HFFc6 (cell line): ENCODE measurements around the gene SMS. TPM values are rescaled to one million over a fixed set of nuclear protein-coding genes. Genes with fewer than 3 reads are reported as not detected.

Source experiments
- DNase-seq: peaks from one replicate; pipeline ENCODE4 v3.0.0-alpha.2; 2018
- H3K27ac Mint-ChIP-seq: 2 replicates; pipeline ENCODE4 v1.8.0; 2020; ENCODE audit warnings: mild to moderate bottlenecking, mixed read lengths
- H3K27me3 Mint-ChIP-seq: 2 replicates; pipeline ENCODE4 v1.8.0; 2021; ENCODE audit warnings: mild to moderate bottlenecking, moderate library complexity, mixed read lengths; ENCODE audit not compliant: insufficient read depth
- H3K36me3 Mint-ChIP-seq: 2 replicates; pipeline ENCODE4 v1.8.0; 2021; ENCODE audit warnings: low read depth, mixed read lengths
- H3K4me1 Mint-ChIP-seq: 2 replicates; pipeline ENCODE4 v1.8.0; 2020; ENCODE audit warnings: low read depth, mixed read lengths
- H3K4me3 Mint-ChIP-seq: 2 replicates; pipeline ENCODE4 v1.8.0; 2020; ENCODE audit warnings: mild to moderate bottlenecking, moderate library complexity, mixed read lengths
- H3K9me3 Mint-ChIP-seq: 2 replicates; pipeline ENCODE4 v1.8.0; 2020; ENCODE audit warnings: mild to moderate bottlenecking, mixed read lengths
- total RNA-seq, 6 experiments: library from RNA; stranded (reverse); fragmentation: NEBNext Ultra II Directional; extraction: Animal tissue kit (Norgen Biotek cat#: 25700); gene quantifications; 2 replicates in 1 of 6; 3 replicates in 5 of 6; pipeline ENCODE4 v1.2.3, GENCODE V29; 2021
- TF ChIP-seq, protein P1 (sequence below): fragments of 200-600 bp; sonication (generic); IDR thresholded peaks from 2 replicates; pipeline ENCODE4 v1.5.0; 2021; ENCODE audit warnings: antibody characterized with exemption, mild to moderate bottlenecking

SMS gene
- total RNA-seq, 6 experiments from 2014 or later = 141 to 208 (median 196) TPM

DNA sequence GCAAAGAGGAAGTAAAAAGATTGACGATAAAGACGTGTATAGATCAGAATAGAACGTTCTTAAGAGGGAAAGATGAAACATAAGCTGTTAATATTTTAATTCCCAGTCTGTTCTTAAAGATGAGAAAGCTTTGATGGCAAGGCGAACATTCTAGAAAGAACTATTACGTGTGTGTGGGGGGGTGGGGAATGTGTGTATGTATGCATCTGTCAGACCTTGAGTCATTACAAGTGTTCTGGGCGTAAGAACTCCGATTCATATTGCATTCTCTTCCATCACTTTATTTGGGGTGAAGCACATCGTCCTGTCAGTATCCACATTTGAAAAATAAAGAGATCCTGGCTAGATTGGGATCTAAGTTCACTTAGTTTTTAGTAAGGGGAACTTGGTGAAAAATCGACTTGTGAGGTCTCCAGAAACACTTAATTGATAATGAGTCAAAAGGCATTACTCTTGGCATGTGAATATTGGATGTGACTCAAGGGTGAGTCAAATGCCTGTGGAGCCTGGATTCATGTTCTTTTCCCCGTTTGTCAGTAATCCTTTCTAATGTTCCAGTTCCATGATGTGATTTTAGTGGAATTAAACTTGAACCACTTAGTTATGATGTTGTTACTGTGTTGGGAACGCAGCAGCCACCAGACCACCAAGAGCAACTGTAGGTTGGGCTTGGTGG, 3.1 kb downstream of the SMS start:
- peak; percentile 87 for DNase-seq
- Mint-ChIP-seq H3K36me3 (peaks cover 10% of the 10 kb centered on the region), H3K9me3 (no peaks in the 10 kb centered on the region), H3K4me3 (peak overlapping the region; percentile 92), H3K27me3 (no peaks in the 10 kb centered on the region), H3K27ac (peak overlapping the region; percentile 80), H3K4me1 (peaks cover 63% of the 10 kb centered on the region)
- TF ChIP-seq, protein P1, sequence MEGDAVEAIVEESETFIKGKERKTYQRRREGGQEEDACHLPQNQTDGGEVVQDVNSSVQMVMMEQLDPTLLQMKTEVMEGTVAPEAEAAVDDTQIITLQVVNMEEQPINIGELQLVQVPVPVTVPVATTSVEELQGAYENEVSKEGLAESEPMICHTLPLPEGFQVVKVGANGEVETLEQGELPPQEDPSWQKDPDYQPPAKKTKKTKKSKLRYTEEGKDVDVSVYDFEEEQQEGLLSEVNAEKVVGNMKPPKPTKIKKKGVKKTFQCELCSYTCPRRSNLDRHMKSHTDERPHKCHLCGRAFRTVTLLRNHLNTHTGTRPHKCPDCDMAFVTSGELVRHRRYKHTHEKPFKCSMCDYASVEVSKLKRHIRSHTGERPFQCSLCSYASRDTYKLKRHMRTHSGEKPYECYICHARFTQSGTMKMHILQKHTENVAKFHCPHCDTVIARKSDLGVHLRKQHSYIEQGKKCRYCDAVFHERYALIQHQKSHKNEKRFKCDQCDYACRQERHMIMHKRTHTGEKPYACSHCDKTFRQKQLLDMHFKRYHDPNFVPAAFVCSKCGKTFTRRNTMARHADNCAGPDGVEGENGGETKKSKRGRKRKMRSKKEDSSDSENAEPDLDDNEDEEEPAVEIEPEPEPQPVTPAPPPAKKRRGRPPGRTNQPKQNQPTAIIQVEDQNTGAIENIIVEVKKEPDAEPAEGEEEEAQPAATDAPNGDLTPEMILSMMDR = no peak

DNA sequence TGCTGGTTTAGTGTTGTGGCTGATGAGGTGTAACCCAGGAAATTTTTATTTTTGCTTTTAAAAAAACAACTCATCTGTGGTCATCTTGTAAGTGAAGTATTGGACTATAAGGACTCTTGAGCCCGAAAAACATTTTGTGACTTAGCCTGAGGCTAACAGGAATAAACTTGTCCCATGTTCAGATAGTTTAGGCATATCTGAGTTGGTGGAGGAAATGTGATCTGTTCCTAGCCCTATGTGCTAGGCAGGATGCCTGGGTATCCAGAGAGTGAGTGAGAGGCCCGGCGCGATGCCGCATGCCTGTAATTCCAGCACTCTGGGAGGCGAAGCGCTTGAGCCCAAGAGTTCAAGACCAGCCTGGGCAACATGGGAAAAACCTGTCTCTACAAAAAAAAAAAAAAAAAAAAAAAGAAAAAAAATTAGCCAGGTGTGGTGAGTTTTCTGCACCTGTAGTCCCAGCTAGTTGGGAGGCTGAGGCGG, 3.7 kb downstream of the SMS start:
- TF ChIP-seq, protein P1 = no peak
- Mint-ChIP-seq H3K36me3 (peaks cover 12% of the 10 kb centered on the region), H3K4me1 (peaks cover 66% of the 10 kb centered on the region), H3K4me3 (peak overlapping the region; percentile 92), H3K9me3 (no peaks in the 10 kb centered on the region), H3K27me3 (no peaks in the 10 kb centered on the region), H3K27ac (peak overlapping the region; percentile 80)
- no peak for DNase-seq

DNA sequence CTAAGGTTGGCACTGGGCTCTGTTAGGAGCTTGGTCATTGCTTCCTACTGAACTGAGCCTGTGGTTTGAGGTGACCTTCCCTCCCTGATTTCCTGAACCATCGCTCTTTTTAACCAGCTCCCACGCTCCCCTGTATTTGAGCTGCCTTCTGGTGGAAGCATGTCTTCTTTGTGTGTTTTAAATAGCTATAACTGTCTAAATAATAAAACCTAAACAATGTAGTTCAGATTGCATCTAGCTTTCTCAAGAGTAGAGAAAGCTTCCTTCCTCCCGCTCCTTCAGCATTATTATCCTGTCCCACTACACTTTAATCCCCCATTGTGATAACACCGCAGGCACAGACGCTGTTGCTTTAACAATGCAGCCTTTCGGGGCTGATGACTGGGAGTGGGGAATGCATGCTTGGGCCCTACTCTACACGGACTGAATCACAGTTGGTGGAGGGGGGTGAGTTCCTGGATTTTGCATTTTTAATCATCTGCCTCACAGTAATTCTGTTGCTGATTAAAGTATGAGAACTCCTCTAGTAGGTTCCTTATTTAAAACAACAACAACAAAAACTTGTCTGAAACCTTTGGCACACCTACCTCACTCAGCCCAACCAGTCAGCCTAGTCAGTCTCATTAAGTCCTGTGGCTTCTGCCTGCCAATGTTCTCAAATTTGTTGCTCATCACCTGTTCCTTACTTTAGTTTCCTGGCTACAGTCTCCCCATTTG, 6.6 kb downstream of the SMS start:
- TF ChIP-seq, protein P1 = no peak
- H3K4me1 Mint-ChIP-seq = peaks cover 75% of the 10 kb centered on the region
- no peaks in the 10 kb centered on the region; the same call in 1 of the 2 replicates for H3K27me3 Mint-ChIP-seq
- peak overlapping the region; percentile 90 for H3K27ac Mint-ChIP-seq
- peak overlapping the region; percentile 80 for H3K4me3 Mint-ChIP-seq
- H3K36me3 Mint-ChIP-seq = peaks cover 15% of the 10 kb centered on the region
- peak; percentile 37 for DNase-seq
- no peaks in the 10 kb centered on the region for H3K9me3 Mint-ChIP-seq

DNA sequence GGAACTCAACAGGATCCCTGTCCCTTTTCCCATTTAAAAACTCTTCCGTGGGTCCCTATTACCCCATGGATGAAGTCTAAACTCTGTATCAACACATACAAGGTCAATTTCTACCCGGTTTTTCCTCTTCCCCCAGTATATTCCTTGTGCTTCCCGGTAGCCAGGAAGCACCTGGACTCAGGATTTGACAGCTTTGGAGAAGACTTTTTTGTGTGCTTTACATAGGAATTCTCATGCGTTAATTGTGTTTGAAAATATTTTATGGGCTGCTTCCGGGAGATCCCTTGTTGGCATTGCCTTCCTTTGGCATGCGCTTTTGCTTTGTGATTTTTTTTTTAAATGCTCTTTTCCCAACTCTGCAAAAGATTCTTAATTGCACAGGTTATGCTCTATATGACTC, 7.2 kb downstream of the SMS start:
- peaks cover 75% of the 10 kb centered on the region for H3K4me1 Mint-ChIP-seq
- H3K36me3 Mint-ChIP-seq = peaks cover 9% of the 10 kb centered on the region
- H3K27ac Mint-ChIP-seq = peak overlapping the region; percentile 90
- no peaks in the 10 kb centered on the region for H3K9me3 Mint-ChIP-seq
- TF ChIP-seq, protein P1 = no peak
- peak overlapping the region; percentile 80; the same call in 1 of the 2 replicates for H3K4me3 Mint-ChIP-seq
- H3K27me3 Mint-ChIP-seq = no peaks in the 10 kb centered on the region; the same call in 1 of the 2 replicates
- no peak for DNase-seq

DNA sequence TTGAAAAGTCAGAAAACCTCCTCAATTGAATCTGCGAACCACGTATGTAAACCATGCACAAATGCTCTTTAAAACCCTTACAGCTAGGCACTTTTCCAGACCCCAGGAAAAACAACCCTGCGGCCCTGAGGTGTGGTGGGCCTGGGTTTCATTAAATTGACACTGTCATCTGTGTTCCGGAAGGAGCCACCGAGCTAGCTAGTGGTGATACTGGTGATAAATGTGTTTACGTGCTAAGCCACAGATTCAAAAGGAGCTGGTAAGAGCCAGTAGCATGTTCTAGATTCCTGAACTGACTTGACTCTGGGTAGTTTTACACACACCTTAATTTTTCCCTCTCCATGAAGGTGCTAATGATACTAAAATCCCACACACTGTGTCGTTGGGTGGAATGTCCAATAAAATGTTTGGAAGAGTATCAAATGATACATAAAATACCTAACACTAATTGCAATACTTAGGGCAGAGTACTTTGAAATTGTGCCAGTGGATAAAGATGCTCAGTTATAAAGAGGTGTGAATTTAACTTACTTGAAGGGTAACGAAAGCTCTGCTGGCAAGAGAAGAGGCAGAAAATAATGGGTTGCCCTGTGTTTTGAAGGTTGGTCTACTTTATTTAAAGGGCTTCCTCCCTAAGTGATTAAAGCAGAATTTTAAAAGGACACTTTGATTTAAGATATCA, 8.5 kb downstream of the SMS start:
- Mint-ChIP-seq H3K36me3 (peaks cover 9% of the 10 kb centered on the region), H3K27me3 (no peaks in the 10 kb centered on the region; the same call in 1 of the 2 replicates), H3K9me3 (no peaks in the 10 kb centered on the region), H3K4me1 (peaks cover 76% of the 10 kb centered on the region), H3K27ac (no peak overlapping the region), H3K4me3 (no peak overlapping the region)
- TF ChIP-seq, protein P1 = no peak
- DNase-seq = no peak
